Peyer's patch (tissue), 4 donors: ENCODE results near the gene ATG7. TPM values are rescaled to one million over a fixed set of nuclear protein-coding genes. Genes with fewer than 3 reads are reported as not detected.

Experiments
- DNase-seq, 3 donors: peaks; one replicate each; pipeline ENCODE4 v3.0.0-alpha.2; 2017 to 2019
- H3K27ac ChIP-seq, 4 donors: fragments of 200-600 bp; sonication (generic); one replicate each; pipeline ENCODE4 v1.5.1; 2016 to 2019
- H3K27me3 ChIP-seq, 2 donors: fragments of 200-600 bp; sonication (generic); one replicate each; pipeline ENCODE4 v1.5.1; 2019
- H3K36me3 ChIP-seq, 3 donors: fragments of 200-600 bp; sonication (generic); one replicate each; pipeline ENCODE4 v1.5.1; 2016 to 2019
- H3K4me1 ChIP-seq, 4 donors: fragments of 200-600 bp; sonication (generic); one replicate each; pipeline ENCODE4 v1.5.1; 2016 to 2019
- H3K4me3 ChIP-seq, 4 donors: fragments of 200-600 bp; sonication (generic); 1 replicate in 3 of 4; 2 replicates in 1 of 4; pipeline ENCODE4 v1.5.1; 2016 to 2019; ENCODE audit warnings: mild to moderate bottlenecking in 1 of 4
- H3K9me3 ChIP-seq, 4 donors: fragments of 200-600 bp; sonication (generic); one replicate each; pipeline ENCODE4 v1.5.1; 2016 to 2019; ENCODE audit warnings: mild to moderate bottlenecking in 1 of 4
- POLR2A ChIP-seq, 2 donors: fragments of 450-650 bp; IDR thresholded peaks; one replicate each; pipeline ENCODE4 v1.5.1; 2017; ENCODE audit warnings: antibody characterized with exemption in 2 of 2, mild to moderate bottlenecking in 2 of 2, moderate library complexity in 2 of 2
- total RNA-seq, 4 donors: library from RNA; depleted of rRNA; stranded (reverse); fragments of >200 nt; gene quantifications; one replicate each; pipeline ENCODE4 v1.1.0, GENCODE V29; 2016
- TF ChIP-seq, protein P1 (sequence below), 6 experiments: fragments of 450-650 bp in 4 of 6; fragments of 200-600 bp in 2 of 6; sonication (generic) in 1 of 6; IDR thresholded peaks; one replicate each; pipeline ENCODE4 v1.5.1; 2017 to 2019; ENCODE audit warnings: antibody characterized with exemption in 6 of 6, mild to moderate bottlenecking in 3 of 6, moderate library complexity in 1 of 6

Gene ATG7
- total RNA-seq, 4 donors from 2014 or later: 45.2 to 126 (median 70.8) TPM

DNA sequence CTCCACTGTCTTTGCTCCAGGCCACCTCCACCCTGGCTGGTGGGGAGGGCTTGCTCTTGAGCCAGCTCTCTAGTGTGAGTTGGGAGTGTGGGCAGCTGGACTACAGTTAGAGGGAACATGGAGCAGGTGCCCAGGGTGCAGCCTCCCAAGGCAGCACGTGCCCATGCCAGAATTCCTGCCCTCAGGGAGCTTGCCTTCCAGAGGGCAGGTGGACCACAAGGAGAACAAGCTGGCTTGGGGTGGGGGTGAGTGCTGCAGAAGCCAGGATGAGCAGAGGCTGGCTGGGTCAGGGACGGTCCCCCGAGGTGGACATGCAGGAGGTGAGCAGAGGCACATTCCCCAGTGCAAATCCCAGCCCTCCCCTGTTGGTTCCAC is 282.0 kb downstream of the ATG7 start:
- peak in 1 of 3 donors; percentile 40 for DNase-seq
- no peaks in the 10 kb centered on the region for H3K27me3 ChIP-seq
- no peaks in the 10 kb centered on the region for H3K9me3 ChIP-seq
- peaks cover 0 to 8% (median 0%) of the 10 kb centered on the region in 4 donors for H3K4me1 ChIP-seq
- H3K36me3 ChIP-seq: peaks cover 0 to 30% (median 0%) of the 10 kb centered on the region in 3 donors
- H3K4me3 ChIP-seq: no peak overlapping the region
- no peak for TF ChIP-seq POLR2A (IDR thresholded peaks at IDR 0.05)
- TF ChIP-seq, protein P1, sequence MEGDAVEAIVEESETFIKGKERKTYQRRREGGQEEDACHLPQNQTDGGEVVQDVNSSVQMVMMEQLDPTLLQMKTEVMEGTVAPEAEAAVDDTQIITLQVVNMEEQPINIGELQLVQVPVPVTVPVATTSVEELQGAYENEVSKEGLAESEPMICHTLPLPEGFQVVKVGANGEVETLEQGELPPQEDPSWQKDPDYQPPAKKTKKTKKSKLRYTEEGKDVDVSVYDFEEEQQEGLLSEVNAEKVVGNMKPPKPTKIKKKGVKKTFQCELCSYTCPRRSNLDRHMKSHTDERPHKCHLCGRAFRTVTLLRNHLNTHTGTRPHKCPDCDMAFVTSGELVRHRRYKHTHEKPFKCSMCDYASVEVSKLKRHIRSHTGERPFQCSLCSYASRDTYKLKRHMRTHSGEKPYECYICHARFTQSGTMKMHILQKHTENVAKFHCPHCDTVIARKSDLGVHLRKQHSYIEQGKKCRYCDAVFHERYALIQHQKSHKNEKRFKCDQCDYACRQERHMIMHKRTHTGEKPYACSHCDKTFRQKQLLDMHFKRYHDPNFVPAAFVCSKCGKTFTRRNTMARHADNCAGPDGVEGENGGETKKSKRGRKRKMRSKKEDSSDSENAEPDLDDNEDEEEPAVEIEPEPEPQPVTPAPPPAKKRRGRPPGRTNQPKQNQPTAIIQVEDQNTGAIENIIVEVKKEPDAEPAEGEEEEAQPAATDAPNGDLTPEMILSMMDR (IDR thresholded peaks at IDR 0.05): no peak
- H3K27ac ChIP-seq: peak overlapping the region in 2 of 4 donors; percentile 38 to 49

DNA sequence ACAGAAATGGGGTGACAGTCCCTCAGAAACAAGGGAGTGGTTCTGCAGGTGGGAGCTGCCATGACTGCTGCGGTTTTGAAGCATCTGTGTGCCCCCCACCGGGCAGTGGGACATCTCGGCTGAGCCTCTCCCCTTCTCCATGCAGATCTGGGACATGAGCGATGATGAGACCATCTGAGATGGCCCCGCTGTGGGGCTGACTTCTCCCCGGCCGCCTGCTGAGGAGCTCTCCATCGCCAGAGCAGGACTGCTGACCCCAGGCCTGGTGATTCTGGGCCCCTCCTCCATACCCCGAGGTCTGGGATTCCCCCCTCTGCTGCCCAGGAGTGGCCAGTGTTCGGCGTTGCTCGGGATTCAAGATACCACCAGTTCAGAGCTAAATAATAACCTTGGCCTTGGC is 282.5 kb downstream of the ATG7 start:
- Histone ChIP-seq H3K27ac (peak overlapping the region in 1 of 4 donors; percentile 49), H3K4me3 (no peak overlapping the region), H3K9me3 (no peaks in the 10 kb centered on the region), H3K36me3 (peaks cover 0 to 33% (median 0%) of the 10 kb centered on the region in 3 donors), H3K4me1 (peaks cover 0 to 8% (median 0%) of the 10 kb centered on the region in 4 donors), H3K27me3 (no peaks in the 10 kb centered on the region)
- DNase-seq: peak in 1 of 3 donors; percentile 47
- no peak for TF ChIP-seq POLR2A (IDR thresholded peaks at IDR 0.05)
- TF ChIP-seq, protein P1 (IDR thresholded peaks at IDR 0.05): no peak

DNA sequence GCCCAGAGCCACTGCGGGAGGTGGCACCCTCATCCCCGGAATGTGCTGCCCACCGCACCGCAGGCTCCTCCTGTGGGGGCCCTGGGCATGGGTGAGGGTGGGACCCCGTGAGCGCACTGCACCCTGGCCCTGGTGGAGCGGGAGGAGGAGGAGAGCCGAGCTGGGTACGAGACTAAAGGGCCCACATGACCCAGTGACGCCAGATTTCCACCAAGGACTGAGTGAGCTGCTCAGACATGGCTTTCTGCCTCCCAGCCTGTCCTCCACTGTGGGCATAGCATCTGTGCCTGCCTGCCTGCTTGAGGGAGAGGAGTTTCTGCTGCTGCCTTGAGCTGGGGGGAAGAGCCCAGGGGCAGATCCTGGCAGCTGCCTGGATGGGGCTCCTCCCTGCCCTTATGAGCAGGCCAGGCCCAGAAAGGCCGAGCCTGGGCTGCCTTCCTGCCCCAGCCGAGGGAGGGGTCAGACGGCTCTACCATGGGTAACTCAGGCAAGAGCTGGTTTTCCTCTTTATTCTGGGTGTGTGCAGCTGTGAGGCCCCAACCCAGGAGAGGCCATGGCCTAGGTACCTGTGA is 283.1 kb downstream of the ATG7 start:
- DNase-seq: peak in 1 of 3 donors; percentile 37
- peaks cover 0 to 33% (median 0%) of the 10 kb centered on the region in 3 donors for H3K36me3 ChIP-seq

DNA sequence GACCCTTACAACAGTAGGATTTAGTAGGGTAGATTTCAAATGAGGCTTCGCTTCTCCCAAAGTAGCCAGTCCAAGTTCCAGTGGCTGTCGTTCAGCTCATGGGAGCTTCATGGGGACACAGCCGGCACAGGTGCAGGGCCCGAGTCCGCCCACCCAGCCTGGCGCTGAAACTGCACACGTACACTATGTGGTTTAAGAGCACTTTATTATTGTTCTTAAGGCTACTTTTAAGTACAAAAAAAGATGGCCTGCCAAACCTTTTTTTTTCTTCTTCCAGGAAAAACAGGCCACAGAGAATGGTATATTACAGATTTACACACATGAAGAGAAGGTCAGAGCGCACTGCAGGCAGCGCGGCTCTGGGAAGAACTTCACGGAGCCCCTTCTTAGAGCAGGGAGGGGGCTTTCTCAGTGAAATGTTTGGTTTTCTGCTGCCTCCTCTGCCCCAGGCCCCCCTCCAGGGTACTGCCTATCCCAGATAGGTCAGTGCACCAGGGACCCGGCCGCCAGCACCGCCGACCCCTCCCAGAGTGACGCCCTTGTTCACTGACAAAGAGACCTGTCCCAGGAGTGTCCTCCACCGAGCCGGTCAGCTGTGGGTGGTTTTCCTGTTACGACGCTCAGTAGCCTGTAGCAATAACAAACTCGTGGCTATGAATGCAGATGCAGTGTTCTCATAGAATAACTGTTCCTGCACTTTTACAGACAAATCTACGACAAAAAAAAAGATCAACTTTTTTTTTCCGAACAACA is 283.9 kb downstream of the ATG7 start:
- Histone ChIP-seq H3K4me3 (no peak overlapping the region), H3K9me3 (no peaks in the 10 kb centered on the region), H3K27me3 (no peaks in the 10 kb centered on the region), H3K36me3 (peaks cover 0 to 33% (median 0%) of the 10 kb centered on the region in 3 donors), H3K27ac (peak overlapping the region in 1 of 4 donors; percentile 19), H3K4me1 (peaks cover 0 to 8% (median 0%) of the 10 kb centered on the region in 4 donors)
- TF ChIP-seq POLR2A (IDR thresholded peaks at IDR 0.05): no peak
- TF ChIP-seq, protein P1 (IDR thresholded peaks at IDR 0.05): no peak
- DNase-seq: peak in 1 of 3 donors; percentile 9

More for the DNA sequence above, 283.1 kb downstream of the ATG7 start:
- Histone ChIP-seq H3K27me3 (no peaks in the 10 kb centered on the region), H3K4me3 (no peak overlapping the region), H3K4me1 (peaks cover 0 to 8% (median 0%) of the 10 kb centered on the region in 4 donors), H3K27ac (peak overlapping the region in 2 of 4 donors; percentile 30 to 39), H3K9me3 (no peaks in the 10 kb centered on the region)
- TF ChIP-seq POLR2A (IDR thresholded peaks at IDR 0.05): no peak
- TF ChIP-seq, protein P1 (IDR thresholded peaks at IDR 0.05): no peak

DNA sequence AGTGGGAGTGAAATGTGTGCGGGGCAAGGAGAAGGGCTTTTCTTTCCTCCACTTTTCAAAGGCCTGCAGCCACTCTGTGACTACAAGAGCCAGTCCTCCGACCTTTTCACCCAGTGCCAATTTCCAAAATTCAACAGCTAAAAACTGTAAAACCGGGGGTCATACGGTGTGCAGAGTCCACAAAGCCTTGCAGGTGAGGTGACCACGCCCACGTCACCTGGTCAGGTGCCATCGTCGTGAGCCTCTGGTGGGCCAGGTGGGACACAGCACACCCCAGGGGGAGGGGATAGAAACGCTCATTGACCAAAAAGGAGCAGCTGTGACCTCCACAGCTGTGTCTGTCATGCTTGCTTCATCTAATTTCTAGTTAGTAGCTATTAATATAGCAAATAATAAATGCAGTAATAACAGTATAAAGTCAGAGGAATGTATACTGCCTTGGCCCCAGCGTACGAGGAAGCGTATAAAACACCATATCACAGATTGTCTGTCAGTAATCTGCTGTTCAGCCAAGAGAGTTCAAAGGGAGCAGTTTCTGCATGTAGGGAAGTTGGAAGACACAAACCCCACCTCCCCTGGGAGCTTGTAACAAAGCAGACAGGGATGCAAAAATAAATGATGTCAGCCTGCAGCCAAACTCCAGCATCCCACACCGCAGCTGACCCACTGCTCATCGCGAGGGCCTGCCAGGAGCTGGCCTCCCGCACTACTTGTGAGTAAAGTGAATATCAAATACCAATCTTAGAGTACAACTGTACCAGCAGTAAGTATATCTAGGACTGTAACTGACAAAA is 284.9 kb downstream of the ATG7 start:
- peaks cover 0 to 33% (median 0%) of the 10 kb centered on the region in 3 donors for H3K36me3 ChIP-seq
- H3K27me3 ChIP-seq: no peaks in the 10 kb centered on the region
- DNase-seq: no peak
- peaks cover 0 to 8% (median 0%) of the 10 kb centered on the region in 4 donors for H3K4me1 ChIP-seq
- TF ChIP-seq POLR2A (IDR thresholded peaks at IDR 0.05): no peak
- TF ChIP-seq, protein P1 (IDR thresholded peaks at IDR 0.05): no peak
- H3K27ac ChIP-seq: peak overlapping the region in 2 of 4 donors; percentile 2 to 20
- no peak overlapping the region for H3K4me3 ChIP-seq
- H3K9me3 ChIP-seq: no peaks in the 10 kb centered on the region
